NCI-H69 (cell line): ENCODE results near the gene IL12A.

ENCODE experiments used
- DNase-seq: peaks from one replicate; lab custom pipeline; 2025; lab: John Stamatoyannopoulos, UW

IL12A gene

GRCh38 chr3:159989973-159990846 lies 1.6 kb downstream of the IL12A start:
- peak; percentile 39 for DNase-seq

- no peak for DNase-seq
Measured at GRCh38 chr3:159991591-159991990, 3.0 kb downstream of the IL12A start.

- DNase-seq: no peak
Measured at GRCh38 chr3:159992589-159992988, 4.0 kb downstream of the IL12A start.

DNA sequence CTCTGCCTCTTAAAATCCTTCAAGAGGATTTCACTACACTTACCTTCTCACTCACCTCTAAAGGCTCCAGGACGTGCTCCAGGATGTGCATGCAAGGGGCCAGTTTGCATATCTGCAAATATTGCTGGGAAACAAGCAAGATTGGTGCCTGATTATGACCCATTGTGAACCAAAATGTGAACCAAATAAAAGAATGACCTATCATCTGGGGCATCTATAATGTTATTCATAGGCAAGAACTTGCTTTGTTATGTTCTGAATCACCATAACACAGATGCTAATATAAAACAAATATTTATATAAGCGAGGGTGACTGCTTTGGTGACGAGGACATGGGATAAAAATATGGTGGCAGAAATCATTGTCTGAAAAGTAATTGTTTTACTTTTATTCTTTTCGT lies 5.5 kb downstream of the IL12A start:
- no peak for DNase-seq

- no peak for DNase-seq
Measured at GRCh38 chr3:159995091-159995490, 6.5 kb downstream of the IL12A start.

GRCh38 chr3:159996018-159996417 lies 7.4 kb downstream of the IL12A start:
- no peak for DNase-seq

DNA sequence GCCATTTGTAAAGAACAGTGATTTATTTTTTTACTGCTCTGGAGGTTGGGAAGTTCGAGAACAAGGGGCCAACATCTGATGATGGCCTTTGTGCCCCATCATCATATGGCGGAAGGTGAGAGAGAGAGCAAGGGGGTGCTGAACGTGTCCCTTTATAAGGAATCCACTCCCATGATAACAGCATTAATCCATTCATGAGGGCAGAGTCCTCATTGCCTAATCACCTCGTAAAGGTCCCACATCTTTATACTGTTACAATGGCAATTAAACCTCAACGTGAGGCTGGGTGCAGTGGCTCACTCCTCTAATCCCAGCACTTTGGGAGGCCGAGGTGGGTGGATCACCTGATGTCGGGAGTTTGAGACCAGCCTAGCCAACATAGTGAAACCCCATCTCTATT lies 8.3 kb downstream of the IL12A start:
- DNase-seq: no peak

- DNase-seq: no peak
Measured at GRCh38 chr3:160001148-160001760, 12.6 kb downstream of the IL12A start.

GRCh38 chr3:160001850-160002623 lies 13.4 kb downstream of the IL12A start:
- DNase-seq: peak; percentile 45

- peak; percentile 75 for DNase-seq
Measured at GRCh38 chr3:160003520-160004128, 15.0 kb downstream of the IL12A start.

GRCh38 chr3:160005004-160005403 lies 16.4 kb downstream of the IL12A start:
- DNase-seq: peak; percentile 24

GRCh38 chr3:160006282-160007163 lies 17.9 kb downstream of the IL12A start:
- DNase-seq: peak; percentile 79

DNA sequence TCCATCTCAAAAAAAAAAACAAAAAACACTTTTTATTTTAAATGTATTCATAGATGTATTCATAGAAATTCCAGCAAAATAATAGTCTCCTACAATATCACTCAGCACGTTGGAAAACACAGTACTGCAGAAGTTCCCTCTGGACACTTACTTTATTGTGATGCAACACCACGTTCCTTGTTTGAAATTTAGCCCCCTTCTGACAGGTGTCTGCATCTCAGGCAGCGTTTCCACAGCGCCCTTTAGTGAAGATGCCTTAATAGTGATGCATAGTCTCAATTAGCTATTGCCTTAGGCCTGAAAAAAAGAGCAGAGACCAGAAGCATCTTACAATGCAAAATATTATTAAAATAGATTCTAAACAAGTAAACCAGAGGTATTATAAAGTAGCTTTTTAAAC lies 20.3 kb downstream of the IL12A start:
- peak; percentile 10 for DNase-seq

DNA sequence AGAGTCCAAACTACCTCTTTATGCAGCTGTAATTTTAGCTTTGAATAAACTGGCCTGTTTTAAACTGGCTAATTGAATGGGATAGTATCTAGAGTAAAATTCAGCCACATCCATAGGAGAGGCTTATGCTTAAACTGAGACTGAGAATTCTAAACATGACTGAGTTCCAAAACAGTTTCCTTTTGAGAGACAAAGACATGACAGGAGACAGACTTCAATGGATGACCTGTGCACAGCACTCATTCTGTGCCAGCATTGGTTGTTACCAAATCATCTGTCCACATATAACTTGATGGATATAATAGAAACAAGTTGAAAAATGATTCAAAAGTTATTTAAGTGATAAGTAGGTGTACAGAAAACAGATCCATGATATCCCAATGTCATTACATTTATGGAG lies 20.9 kb downstream of the IL12A start:
- no peak for DNase-seq

DNA sequence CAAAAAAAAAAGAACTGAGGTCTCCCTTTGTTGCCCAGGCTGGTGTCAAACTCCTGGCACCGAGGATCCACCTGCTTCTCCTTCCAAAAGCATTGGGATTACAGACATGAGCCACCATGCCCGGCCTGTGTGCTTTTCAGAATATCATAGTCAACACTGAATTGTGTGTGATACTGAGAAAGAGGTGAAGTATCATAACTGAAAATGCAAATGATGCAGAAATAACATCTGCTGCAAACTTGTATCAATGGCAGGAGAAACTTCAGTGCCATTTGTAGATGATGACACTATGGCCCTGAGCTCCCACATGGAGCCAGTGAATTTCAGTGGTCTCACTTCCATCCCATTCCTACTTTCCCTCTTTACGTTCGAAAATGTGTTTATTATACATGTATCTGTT lies 21.9 kb downstream of the IL12A start:
- no peak for DNase-seq

GRCh38 chr3:160012108-160012507 lies 23.5 kb downstream of the IL12A start:
- no peak for DNase-seq

DNA sequence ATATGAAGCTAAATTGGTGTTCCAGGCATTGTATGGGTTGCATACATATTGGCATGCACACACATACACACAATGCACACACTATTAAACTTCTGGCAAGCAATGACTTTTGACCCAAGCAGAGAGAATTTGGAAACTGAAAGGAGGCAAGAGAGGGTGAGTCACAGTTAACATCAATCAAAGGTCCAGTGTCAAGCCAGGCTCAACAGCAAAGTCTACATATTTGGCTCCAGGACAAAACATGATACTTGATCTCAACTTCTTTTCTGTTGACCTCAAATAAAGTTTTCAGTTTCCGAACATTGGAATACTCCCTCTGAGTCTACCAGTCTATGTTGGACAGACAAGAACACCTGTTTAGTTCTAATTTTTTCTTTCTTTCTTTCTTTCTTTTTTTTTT lies 28.3 kb downstream of the IL12A start:
- DNase-seq: no peak

GRCh38 chr3:160018959-160019358 lies 30.3 kb downstream of the IL12A start:
- DNase-seq: peak; percentile 33

GRCh38 chr3:160020057-160020711 lies 31.5 kb downstream of the IL12A start:
- DNase-seq: no peak

- DNase-seq: no peak
Measured at GRCh38 chr3:160022068-160022467, 33.4 kb downstream of the IL12A start.

GRCh38 chr3:160023476-160023875 lies 34.8 kb downstream of the IL12A start:
- no peak for DNase-seq
